Measurements from ENCODE around the gene PLCD1. TPM values are rescaled to one million over a fixed set of nuclear protein-coding genes. Genes with fewer than 3 reads are reported as not detected.

The PLCD1 gene
- polyA plus RNA-seq, 1 of the 3 experiments (the other 2 are of a cell fraction) = 20.2 TPM

- peaks cover 9% of the 10 kb centered on the region; the same call in 1 of the 2 replicates for H3K79me2 ChIP-seq (ENCODE audit: insufficient read depth)
- H3K27me3 ChIP-seq (ENCODE audit: insufficient read depth) = no peaks in the 10 kb centered on the region
- peak overlapping the region; percentile 83 for H3K4me2 ChIP-seq
- TF ChIP-seq FOXJ3 (CRISPR knock-in tag; IDR thresholded peaks at IDR 0.05) (no peak), USF1 (IDR thresholded peaks at IDR 0.05; ENCODE audit: borderline replicate concordance, low read depth) (no peak), SMC3 (IDR thresholded peaks at IDR 0.05; ENCODE audit: low read depth, low read length) (no peak), TEAD4 (IDR thresholded peaks at IDR 0.05; ENCODE audit: borderline replicate concordance, insufficient read depth) (no peak), MAX (IDR thresholded peaks at IDR 0.05; ENCODE audit: low read depth) (no peak), RAD21 (IDR thresholded peaks at IDR 0.05; ENCODE audit: low read length) (no peak), PBX3 (IDR thresholded peaks at IDR 0.05) (no peak), EZH2phosphoT487 (IDR thresholded peaks at IDR 0.05; ENCODE audit: borderline replicate concordance, low read depth) (no peak), MEF2A (IDR thresholded peaks at IDR 0.05; ENCODE audit: borderline replicate concordance, low read depth) (no peak)
- H4K20me1 ChIP-seq (ENCODE audit: insufficient read depth) = peaks cover 3% of the 10 kb centered on the region; the same call in 1 of the 2 replicates
- ChIA-PET POLR2A (no interaction called here), CTCF (interaction anchor here (1.1 to 1.7 kb wide), 3 partner anchors 8 to 452 kb away, joined by 3 to 5 read pairs (median 3); no protein-coding TSS in a partner anchor)
- H3K4me3 ChIP-seq (ENCODE audit: low read depth in 2 of 2, low read length in 1 of 2) = peak overlapping the region in 1 of 2 experiments; percentile 75; a peak in 1 of 4 replicates
- H2AFZ ChIP-seq (ENCODE audit: low read depth) = no peak overlapping the region
- H3K36me3 ChIP-seq (replicated peaks in 1 of 2; ENCODE audit: control insufficient read depth in 1 of 2, insufficient read depth in 2 of 2, low read length in 1 of 2) = no peaks in the 10 kb centered on the region
- peaks cover 13% of the 10 kb centered on the region for H3F3A ChIP-seq (replicated peaks; ENCODE audit: insufficient read depth)
- no peak overlapping the region for H3K27ac ChIP-seq (ENCODE audit: low read depth in 2 of 2, low read length in 1 of 2)
- H3K9me3 ChIP-seq = no peaks in the 10 kb centered on the region
- no peak for DNase-seq
- WGBS (ENCODE audit: low lambda C conversion rate) = 90% methylated on average over 6 of the region's 6 CpGs
- no peak overlapping the region for H3K9ac ChIP-seq
- peaks cover 23 to 31% of the 10 kb centered on the region in 2 experiments; a peak in 3 of 4 replicates for H3K4me1 ChIP-seq (ENCODE audit: control insufficient read depth in 1 of 2, insufficient read depth in 2 of 2, low read depth in 1 of 2, low read length in 1 of 2)
- H3K9me2 ChIP-seq = no peaks in the 10 kb centered on the region
Observed at GRCh38 chr3:38027466-38028465, 1.7 kb downstream of the PLCD1 start.

- WGBS (ENCODE audit: low lambda C conversion rate) = 70% methylated on average over 4 of the region's 4 CpGs
- TF ChIP-seq MXI1 (IDR thresholded peaks at IDR 0.05; ENCODE audit: low read depth, low read length) (no peak), GABPA (IDR thresholded peaks at IDR 0.05; ENCODE audit: low read depth) (no peak), RXRA (IDR thresholded peaks at IDR 0.05; ENCODE audit: borderline replicate concordance, low read depth) (no peak), TEAD4 (IDR thresholded peaks at IDR 0.05; ENCODE audit: borderline replicate concordance, insufficient read depth) (no peak), TAF1 (IDR thresholded peaks at IDR 0.05; ENCODE audit: borderline replicate concordance, low read depth, low read length) (no peak), MAX (IDR thresholded peaks at IDR 0.05; ENCODE audit: low read depth) (no peak), FOSL2 (IDR thresholded peaks at IDR 0.05; ENCODE audit: borderline replicate concordance, low read depth) (no peak), RAD21 (IDR thresholded peaks at IDR 0.05; ENCODE audit: low read length) (no peak), POLR2AphosphoS5 (IDR thresholded peaks at IDR 0.05; ENCODE audit: low read depth, low read length) (no peak), CTCF (IDR thresholded peaks at IDR 0.05) (no peak), RFX5 (IDR thresholded peaks at IDR 0.05; ENCODE audit: low read length) (no peak), USF1 (IDR thresholded peaks at IDR 0.05; ENCODE audit: borderline replicate concordance, low read depth) (no peak), EZH2phosphoT487 (IDR thresholded peaks at IDR 0.05; ENCODE audit: borderline replicate concordance, low read depth) (no peak)
Observed at GRCh38 chr3:38026856-38027255, 2.6 kb downstream of the PLCD1 start.

More at GRCh38 chr3:38026856-38027255, 2.6 kb downstream of the PLCD1 start:
- Histone ChIP-seq H3K27me3 (ENCODE audit: insufficient read depth) (no peaks in the 10 kb centered on the region), H3K36me3 (replicated peaks in 1 of 2; ENCODE audit: control insufficient read depth in 1 of 2, insufficient read depth in 2 of 2, low read length in 1 of 2) (no peaks in the 10 kb centered on the region), H3K9ac (no peak overlapping the region), H3F3A (replicated peaks; ENCODE audit: insufficient read depth) (peaks cover 13% of the 10 kb centered on the region), H3K9me2 (no peaks in the 10 kb centered on the region), H3K4me1 (ENCODE audit: control insufficient read depth in 1 of 2, insufficient read depth in 2 of 2, low read depth in 1 of 2, low read length in 1 of 2) (peaks cover 23 to 36% of the 10 kb centered on the region in 2 experiments; a peak in 3 of 4 replicates), H3K4me2 (no peak overlapping the region), H3K4me3 (ENCODE audit: low read depth in 2 of 2, low read length in 1 of 2) (no peak overlapping the region), H2AFZ (ENCODE audit: low read depth) (no peak overlapping the region), H3K27ac (ENCODE audit: low read depth in 2 of 2, low read length in 1 of 2) (no peak overlapping the region), H3K9me3 (no peaks in the 10 kb centered on the region), H4K20me1 (ENCODE audit: insufficient read depth) (peaks cover 3% of the 10 kb centered on the region; the same call in 1 of the 2 replicates), H3K79me2 (ENCODE audit: insufficient read depth) (peaks cover 12% of the 10 kb centered on the region; the same call in 1 of the 2 replicates)
- ChIA-PET POLR2A (no interaction called here), CTCF (interaction anchor here (1.7 kb wide), 1 partner anchor 171 kb away, joined by 5 read pairs; no protein-coding TSS in a partner anchor)
- no peak for DNase-seq
